NOMO-1 treated with DMSO at 0.1 percent for 48 hours (cell line): ENCODE results near the gene LRP10.
A peak's percentile ranks its signal among the peaks of the same experiment; 100 is the strongest.

Experiments used
- DNase-seq: peaks from one replicate; lab custom pipeline; 2025; ENCODE audit not compliant: unreplicated experiment; lab: John Stamatoyannopoulos, UW

The LRP10 gene

GRCh38 chr14:22915886-22916521, 44.5 kb downstream of the LRP10 start:
- peak; percentile 88 for DNase-seq

GRCh38 chr14:22918804-22919600, 47.5 kb downstream of the LRP10 start, which contains the start of gene RBM23:
TSS of gene RBM23 (minus strand) at chr14:22919149.
- DNase-seq = peak; percentile 100

- no peak for DNase-seq
Observed at GRCh38 chr14:22919601-22919921, 48.0 kb downstream of the LRP10 start.

GRCh38 chr14:22920697-22921096, 49.2 kb downstream of the LRP10 start:
- DNase-seq = no peak

- no peak for DNase-seq
Observed at GRCh38 chr14:22922294-22922693, 50.8 kb downstream of the LRP10 start.

- no peak for DNase-seq
Observed at GRCh38 chr14:22923746-22924145, 52.2 kb downstream of the LRP10 start.

- DNase-seq = no peak
Observed at GRCh38 chr14:22925513-22925912, 54.0 kb downstream of the LRP10 start.

- no peak for DNase-seq
Observed at GRCh38 chr14:22926316-22926715, 54.8 kb downstream of the LRP10 start.

GRCh38 chr14:22928237-22929103, 56.9 kb downstream of the LRP10 start:
- no peak for DNase-seq

GRCh38 chr14:22929104-22929960, 57.8 kb downstream of the LRP10 start, which contains the start of gene PRMT5:
TSS of gene PRMT5 (minus strand) at chr14:22929376. CDS start at chr14:22929361, 15 bp downstream.
- DNase-seq = peak; percentile 100

GRCh38 chr14:22929961-22930364, 58.4 kb downstream of the LRP10 start:
- no peak for DNase-seq
